ENCODE measurements around the gene TSLP. TPM values are rescaled to one million over a fixed set of nuclear protein-coding genes. Genes with fewer than 3 reads are reported as not detected.

The TSLP gene
- total RNA-seq = 0.25 and 0.52 TPM in 2 replicates

DNA sequence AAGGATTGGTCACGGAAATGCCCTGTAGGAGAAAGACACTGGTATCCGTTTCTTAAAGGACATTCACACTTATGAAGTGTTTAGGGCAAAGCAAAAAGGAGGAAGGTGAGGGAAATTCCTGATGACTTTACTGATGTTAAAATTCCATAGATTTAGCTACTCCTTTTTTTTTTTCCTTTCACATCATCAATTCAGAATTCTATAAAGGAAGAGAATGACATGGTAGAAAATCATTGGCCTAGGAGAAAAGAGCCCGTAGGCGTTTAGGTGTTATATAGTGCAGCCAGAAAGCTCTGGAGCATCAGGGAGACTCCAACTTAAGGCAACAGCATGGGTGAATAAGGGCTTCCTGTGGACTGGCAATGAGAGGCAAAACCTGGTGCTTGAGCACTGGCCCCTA lies at the start of gene TSLP:
Gene TSLP (plus strand): TSS at position 301 of the 400 bp plus-strand sequence. CDS start 178 bp downstream, outside the sequence.
- no peak for DNase-seq (ENCODE audit: low read depth)

DNA sequence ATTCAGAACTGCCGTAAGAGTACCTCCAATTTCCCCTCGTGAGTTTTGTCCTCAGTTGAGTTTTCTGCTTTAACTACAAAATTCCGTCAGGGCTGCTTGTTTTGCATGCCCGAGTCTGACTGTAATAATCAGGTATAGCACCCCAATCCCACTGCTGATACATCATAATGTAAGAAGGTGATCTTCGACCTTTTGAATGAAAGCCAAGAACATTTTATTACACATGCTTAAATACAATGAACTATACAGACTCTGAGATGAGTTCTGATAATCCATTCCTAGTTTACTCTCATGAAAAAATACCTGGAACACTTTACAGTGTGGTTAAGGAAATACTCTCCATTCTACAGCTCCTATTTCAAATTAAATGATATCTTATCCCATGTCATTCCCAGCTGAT lies 49.2 kb upstream of the TSLP start:
- DNase-seq (ENCODE audit: low read depth) = no peak

DNA sequence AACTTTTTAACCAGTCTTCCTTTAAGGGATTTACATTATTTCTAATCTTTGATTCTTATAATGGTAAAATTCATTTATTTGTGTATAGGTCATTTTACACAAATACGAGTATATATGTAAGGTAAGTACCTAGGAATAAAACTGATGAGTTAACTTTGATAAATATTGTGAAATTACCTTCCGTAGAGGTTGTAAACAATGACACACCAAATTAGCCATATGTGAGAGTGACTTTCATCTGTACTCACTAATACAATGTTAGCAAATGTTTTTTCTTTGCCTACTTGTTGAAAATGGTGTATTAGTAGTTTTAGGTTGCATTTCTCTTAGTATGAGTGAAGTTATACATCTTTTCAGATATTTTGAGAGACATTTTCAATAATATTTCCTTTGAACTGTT lies 42.6 kb upstream of the TSLP start:
- no peak for DNase-seq (ENCODE audit: low read depth)

DNA sequence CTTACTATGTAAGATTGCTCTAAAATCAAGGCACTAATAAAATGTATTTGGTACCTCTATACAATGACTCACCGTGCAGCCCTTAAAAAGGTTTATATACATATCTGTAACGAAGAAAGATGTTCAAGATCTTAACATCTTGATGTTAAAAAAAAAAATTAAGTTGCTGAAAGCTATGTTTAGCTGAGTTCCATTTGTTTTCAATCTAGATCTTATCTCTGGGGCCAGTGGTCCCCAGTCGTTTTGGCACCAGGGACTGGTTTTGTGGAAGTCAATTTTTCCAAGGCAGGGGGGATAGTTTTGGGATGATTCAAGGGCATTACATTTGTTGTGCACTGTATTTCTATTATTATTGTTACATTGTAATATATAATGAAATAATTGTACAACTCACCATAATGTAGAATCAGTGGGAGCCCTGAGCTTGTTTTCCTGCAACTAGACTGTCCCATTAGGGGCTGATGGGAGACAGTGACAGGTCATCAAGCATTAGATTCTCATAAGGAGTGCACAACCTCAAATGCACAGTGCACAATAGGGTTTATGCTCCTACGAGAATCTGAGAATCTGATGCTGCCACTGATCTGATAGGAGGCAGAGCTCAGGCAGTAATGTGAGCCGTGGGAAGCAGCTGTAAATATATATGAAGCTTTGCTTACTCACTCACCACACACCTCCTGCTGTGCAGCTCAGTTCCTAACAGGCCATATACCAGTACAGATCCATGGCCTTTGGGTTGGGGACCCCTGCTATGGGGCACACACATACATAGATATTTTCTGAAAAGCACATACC lies 27.6 kb upstream of the TSLP start:
- no peak for DNase-seq (ENCODE audit: low read depth)

DNA sequence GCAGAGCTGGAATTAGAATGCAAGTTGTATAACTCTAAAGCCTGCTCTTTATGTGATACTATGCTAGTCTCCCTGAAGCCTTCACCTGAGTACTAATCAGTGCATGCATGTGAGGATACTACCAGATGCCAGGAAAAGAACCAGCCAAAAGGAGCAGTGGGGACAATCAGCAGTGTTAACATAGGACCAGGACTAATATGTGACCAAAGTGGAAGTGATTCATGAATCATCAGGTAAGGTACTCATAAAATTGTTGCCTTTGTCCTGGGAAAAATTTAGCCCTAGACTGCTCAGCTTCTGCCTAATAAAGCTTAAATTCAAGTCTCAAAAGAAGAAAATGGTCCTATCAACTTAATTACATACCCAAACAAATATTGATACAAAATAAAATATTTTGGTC lies 13.4 kb upstream of the TSLP start:
- peak; percentile 36 for DNase-seq (ENCODE audit: low read depth)

DNA sequence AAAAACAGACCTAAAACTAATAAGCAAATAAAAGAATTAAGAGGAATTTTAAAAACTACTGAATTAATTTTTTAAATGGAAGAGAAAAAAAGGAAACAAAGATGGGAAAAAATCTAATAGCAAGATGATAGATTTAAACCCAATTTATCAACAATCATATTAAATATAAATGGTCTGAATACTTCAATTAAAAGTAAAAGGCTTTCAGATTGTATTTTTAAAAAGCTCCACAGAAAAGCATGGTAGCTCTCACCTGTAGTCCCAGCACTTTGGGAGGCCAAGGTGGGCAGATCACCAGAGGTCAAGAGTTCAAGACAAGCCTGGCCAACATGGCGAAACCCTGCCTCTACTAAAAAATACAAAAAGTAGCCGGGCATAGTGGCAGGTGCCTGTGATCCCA lies 11.3 kb upstream of the TSLP start:
- DNase-seq (ENCODE audit: low read depth) = no peak

DNA sequence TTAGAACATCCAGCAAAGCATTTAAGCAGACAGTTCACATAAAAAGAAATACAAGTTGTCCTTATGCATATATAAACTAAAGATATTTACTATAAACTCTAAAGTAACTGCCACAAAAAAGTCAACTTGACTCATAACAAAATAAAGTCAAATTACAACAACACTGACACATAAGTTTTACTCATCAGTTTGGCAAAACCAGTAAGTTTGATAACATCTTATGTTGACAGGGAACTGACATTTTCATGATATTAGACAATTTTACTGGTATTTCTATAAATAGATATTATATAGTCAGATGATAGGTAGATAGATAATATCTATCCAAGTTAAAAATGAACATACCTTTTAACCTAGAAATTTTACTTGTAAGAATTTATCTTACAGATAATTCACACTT lies 9.9 kb upstream of the TSLP start:
- DNase-seq (ENCODE audit: low read depth) = no peak

DNA sequence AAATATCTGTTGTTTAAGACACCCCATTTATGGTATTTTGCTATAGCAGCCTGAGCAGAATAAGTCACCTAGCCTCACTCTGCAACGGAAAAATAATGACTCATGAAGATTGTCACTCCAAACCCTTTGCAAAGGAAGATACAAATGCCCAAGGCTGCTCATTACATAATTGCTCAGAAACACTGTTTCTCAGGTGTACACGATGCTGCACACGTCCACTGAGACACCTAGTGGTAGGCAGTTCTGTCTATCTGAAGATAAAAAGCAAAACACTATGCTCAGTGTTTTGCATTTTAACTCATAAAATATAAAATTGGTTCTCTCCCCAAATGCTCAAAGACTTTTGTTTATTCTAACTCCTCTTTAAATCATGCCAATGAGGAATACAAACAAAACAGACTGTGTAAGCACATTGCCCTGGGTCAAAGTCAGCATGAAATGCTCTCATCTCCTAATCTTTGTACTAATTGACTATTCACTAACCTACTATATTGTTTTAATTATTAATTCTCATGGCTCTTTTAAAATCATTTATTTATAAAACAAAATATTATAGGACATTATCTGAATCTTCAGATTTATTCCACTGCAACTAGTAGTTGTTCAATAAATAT lies 7.7 kb upstream of the TSLP start:
- peak; percentile 57 for DNase-seq (ENCODE audit: low read depth)

DNA sequence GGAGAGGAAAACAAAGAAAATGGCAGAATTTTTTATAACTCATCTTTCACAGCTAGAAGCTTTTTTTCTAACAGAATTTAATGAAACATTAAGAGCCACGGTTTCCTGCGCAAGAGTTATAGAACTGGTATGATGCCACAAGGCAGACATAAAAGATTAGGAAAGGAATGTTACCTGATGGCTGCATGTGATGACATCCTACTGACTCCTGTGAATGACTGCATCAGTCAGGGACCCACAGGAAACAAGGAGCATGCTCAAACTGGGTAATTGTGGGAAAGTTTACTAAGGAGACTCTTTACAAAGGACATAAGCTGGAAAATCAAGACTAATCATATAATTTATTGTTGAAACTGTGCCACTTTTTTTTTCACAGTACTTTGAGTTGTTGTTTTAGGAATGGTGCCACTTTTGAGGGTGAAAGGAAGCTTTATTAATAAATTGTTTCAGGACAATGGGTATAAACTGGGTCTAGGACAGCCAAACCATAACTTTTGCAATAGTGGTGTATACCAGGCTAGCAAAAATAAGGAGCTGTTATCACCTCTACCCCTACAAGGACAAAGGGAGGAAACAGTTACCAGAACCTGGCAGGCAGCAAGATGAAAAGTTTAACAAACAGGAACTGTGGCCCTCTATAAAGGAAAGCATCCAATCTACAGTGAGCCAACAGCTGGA lies 5.1 kb upstream of the TSLP start:
- DNase-seq (ENCODE audit: low read depth) = no peak

DNA sequence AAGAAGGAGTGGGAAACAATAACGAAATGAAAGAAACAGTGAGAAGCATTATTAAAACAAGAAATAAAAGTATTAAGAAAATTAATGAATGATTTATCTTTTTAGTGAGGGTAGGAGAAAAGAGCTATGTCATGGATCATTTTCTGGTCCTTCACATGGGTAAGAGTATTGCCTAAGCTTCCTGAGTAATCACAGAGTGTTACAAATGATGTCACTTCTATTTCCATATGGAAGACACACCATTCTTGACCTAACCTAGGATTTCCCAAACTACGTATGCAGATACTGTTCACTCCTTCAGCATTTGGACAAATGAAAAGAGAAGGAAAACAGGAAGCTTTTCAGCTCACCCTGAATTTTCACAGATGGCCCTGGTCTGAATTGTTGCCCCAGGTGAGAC lies 3.3 kb upstream of the TSLP start:
- no peak for DNase-seq (ENCODE audit: low read depth)

DNA sequence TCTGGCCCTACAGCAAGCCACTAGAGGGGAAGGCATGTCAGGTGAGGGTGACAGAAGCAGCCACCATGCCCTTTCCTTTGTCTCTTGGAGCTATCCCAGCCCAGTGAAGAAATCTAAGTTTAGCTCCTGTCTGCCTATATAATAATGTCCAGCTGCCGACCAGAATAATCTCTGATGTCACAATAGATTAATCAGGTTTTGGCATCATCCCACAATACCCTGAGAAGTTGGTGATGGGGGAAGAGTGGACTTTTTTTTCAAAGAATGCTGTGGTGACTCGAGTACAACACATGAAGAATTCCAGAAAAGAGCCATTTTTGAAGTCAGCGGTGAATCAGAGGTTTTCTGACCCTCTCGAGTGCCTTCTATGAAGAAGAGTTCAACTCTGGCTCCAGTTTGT lies 1.7 kb upstream of the TSLP start:
- no peak for DNase-seq (ENCODE audit: low read depth)

DNA sequence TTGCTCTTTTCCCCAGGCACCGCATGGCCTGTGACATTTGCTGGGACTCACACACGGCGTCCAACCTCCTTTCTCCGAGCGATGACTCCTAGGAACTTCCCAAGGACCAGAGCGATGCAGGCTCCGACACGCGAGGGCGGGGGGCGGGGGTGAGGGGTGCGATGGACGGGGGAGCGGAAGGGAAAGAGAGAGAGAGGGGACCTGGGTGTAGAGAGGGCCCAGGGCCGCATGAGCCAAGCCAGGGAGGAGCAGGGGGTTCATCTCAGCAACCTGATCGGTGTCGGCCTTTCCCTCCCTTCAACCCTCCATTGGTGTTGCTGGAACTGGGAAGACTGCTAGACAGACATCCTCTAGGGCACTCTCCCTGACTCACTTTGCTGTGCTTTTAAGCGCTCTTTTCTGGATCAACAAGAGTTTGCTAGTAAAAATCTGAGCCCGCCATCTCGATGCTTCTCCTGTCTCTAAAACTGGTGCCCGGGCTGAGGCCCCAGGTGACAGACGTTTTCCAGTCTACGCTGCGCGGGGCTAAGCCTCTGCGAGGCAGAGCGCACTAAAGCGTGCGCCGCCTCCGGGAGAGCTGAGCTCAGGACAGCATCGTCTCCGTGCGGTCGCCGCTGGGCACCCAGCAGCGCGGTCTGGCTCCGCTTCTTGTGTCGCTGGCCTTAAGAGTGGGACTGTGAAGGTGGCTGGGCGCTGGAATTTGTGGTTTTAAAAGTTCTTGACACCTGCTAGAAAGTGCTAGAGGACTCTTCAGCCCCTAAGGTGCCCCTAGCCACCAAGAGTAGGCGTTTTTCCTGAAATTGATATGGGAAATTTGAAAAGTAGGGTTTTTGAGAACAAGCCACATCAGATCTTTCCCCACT lies 1.0 kb upstream of the TSLP start:
- DNase-seq (ENCODE audit: low read depth) = no peak

DNA sequence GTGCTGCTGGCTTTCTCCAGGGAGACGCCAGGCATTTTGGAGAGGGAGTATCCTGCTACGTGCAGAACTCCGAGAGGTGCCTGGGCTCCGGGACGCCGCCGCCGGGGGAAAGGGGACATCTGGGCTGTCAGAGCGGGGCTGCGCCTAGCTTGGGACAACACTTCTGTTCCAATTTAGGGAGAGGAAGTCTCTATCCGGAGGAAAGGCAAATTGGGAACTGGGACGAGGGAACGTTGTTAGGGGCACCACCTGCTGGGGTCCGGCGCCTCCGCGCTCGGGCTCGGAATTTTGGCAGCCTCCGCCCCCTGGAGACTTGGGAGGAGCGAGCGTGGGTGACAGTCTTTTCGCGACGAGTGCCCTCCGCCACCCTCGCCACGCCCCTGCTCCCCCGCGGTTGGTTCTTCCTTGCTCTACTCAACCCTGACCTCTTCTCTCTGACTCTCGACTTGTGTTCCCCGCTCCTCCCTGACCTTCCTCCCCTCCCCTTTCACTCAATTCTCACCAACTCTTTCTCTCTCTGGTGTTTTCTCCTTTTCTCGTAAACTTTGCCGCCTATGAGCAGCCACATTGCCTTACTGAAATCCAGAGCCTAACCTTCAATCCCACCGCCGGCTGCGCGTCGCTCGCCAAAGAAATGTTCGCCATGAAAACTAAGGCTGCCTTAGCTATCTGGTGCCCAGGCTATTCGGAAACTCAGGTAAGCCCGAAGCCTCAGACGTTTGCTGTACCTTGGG lies 1.6 kb downstream of the TSLP start:
- no peak for DNase-seq (ENCODE audit: low read depth)

DNA sequence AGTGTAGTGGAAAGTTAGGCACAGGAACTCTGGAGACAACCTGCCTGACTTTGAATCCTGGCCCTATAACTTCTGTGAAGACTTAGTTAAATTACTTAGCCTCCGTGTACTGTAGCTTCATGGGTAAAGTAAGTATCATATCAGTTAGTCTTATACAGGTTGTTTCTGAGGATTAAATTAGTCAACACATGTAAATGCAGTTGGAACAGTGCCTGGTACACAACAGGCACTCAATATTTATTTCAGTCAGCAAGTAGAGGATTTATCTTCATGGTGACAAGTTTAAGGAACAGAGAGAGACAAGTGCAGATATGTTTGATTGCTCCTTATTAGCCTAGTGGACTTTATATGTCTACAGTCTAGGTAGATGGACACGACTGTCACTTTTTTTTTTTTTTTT lies 2.7 kb downstream of the TSLP start:
- no peak for DNase-seq (ENCODE audit: low read depth)

DNA sequence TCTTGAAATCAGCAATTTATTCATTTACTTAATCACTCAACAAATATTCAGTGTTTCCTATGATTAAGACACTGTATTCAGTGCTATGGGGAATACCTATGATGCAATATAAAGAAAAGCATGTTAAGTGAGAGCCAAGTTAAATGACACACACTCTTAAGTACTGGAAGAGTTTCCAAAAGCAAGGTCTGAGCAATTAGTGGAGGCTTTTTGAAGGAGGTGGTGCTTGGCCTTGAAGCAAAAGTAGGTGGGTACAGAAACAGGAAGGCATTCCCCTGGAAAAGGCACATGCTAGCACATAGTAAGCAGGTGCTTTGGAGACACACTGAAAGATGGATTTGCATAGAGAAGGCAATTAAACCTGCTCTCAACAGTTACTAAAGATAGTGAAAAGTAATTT lies 4.0 kb downstream of the TSLP start:
- DNase-seq (ENCODE audit: low read depth) = peak; percentile 91

DNA sequence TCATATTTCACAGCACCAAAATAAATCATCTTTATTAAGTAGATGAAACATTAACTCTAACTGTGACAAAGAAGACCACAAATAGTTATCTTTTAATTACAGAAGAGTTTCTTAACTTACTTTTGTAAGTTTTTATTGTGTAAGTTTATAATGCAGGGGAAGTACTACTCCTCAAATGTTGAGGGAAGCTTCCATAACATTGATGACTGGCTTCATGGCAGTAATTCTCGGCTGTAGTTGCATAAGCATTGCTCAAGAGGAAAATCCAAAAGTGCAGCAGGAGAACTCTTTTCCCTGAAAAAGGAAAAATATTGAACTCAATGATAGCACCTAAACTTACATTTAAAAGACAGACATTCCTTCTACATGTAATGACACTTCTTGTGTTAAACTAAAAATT lies 4.6 kb downstream of the TSLP start:
- no peak for DNase-seq (ENCODE audit: low read depth)

DNA sequence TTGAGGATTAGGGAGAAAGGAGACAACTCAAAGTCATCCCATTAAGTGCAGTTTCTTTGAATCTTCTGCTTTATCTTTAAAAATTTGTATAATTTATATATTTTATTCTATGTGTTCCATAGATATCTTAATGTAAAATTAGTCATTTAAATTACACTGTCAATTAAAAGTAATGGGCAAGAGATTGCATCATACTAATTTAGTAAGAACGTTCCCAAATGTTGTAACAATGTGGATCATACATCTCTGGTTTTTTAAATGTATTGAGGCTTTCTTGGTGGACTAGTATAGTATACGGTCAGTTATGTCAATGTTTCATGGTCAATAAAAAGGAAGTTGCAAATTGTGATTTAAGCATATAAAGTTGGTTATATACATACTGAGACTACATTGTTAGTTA lies 6.2 kb downstream of the TSLP start:
- no peak for DNase-seq (ENCODE audit: low read depth)

DNA sequence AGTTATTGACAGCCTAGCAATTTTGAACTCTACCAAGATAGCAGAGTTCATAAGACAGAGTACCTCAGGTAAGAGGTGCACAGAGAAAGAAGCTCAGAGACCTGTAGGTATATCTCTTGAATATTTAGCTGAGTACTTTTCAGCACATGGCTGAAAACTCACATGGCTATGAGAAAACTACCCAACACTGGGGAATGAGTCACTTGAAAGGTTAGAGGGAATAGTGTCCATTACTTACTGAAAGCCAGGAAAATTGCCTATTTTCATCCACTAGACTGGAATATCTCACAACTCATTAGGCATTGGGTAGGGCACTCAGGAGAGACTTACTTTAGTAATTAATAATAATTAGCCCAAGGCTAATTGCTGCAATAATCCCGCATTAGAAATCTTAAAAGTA lies 8.3 kb downstream of the TSLP start:
- DNase-seq (ENCODE audit: low read depth) = no peak

DNA sequence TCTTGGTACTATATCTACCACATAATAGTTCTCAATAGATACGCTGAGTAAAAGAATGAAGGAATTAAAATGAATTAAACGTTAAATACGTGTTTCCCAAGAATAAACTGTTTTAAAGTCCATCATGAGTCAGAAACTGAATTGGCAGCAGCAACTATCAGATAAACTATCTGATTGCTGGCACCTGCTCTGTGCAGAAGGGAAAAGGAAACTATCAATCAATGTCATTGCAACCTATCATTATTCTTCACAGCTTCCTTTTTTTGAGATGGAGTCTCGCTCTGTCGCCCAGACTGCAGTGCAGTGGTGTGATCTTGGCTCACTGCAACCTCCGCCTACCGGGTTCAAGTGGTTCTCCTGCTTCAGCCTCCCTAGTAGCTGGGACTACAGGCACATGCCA lies 11.8 kb downstream of the TSLP start:
- DNase-seq (ENCODE audit: low read depth) = no peak

DNA sequence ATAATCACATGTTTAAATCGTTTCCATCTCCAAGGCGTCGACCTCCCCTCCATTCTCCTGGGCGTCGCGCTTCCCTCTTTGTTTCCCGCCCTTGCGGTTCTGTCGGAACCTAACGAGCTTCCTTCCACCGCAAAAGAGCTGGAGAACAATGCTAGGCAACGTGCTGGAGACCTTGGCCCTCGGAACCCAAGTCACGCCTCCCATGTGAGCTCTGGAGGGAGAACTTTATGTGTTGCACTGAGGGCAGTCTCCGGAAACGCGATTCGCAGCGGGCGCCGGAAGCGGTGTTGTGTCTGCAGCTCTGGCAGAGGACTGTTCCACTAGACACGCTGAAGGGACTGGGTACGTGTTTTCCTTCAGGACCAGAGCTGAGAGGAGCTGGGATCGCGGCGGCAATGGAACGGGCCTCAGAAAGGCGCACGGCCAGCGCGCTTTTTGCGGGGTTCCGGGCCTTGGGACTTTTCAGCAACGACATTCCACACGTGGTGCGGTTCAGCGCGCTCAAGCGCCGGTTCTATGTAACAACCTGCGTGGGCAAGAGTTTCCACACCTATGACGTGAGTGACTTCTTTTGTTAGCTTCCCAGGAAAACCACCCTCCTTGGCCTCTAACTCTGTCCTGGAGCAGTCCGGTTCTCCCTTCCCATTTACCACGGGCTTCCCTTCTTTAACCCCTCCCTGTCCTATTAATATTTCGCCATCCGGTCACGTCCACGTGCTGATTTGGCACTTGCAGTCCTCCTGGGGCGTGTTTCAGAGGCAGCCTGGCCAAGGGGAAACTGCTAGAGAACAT lies 20.7 kb downstream of the TSLP start, which contains the start of gene WDR36:
Gene WDR36 (plus strand): TSS at position 287 of the 792 bp plus-strand sequence. CDS start 109 bp downstream, at position 396.
- peak; percentile 79 for DNase-seq (ENCODE audit: low read depth)
